ENCODE measurements around the gene CDH18.

Gene CDH18

DNA sequence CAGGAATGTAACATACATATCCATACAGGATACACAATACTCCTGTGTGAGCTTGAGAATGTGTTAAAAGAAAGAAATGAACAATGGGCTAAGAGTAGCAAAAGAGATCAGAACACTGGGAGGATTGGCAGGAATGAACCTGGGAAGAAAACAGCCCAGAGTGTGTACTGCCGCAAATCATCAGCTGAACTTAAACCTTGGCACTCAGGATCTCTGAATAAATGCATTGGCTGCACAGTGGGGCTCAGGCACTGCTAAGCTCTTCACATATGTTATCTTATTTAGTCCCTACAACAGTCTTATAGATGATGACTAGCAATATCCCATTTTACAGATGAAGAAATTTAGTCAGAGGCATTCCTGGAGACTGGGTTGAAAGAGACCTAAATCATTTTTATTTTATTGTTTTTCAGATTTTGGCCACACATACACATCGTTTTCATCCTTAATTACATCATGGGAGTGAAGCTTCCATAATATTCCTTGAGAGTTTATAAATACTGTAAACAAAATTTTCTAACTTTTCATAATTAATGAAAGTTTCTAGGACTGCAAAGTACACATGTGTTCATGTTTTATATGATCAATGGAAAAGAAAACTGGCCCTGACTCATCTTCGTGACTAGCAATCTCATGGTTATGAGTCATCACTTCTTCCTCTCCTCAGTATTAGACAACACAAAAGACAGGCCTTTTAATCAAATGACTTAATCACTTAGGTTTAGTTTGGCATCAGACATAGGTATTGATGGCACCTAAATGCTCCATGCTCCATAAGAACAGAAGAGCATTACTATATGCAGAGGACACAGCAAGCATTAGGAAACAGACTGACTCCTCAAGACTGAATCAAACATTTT, 59.2 kb downstream of the CDH18 start:
- DNase-seq (ENCODE audit: low read depth) = no peak

DNA sequence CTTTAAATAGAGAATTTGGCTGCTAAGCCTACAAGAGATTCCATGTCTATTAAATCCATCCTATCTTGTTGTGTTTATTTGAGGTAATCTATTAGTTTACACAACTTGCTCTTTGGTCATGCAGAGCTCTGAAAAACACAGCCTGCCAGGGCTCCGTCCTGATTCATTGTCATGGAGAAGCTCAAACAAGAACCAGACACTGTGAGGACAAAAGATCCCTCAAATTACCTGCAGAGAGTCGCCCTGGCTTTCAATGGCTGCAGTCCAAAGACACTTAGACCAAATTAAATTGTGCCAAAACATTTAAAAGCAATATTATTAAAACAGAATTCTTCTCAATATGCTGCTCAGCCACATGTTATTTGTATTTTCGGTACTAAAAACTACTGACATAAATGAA, 60.1 kb downstream of the CDH18 start:
- no peak for DNase-seq (ENCODE audit: low read depth)

DNA sequence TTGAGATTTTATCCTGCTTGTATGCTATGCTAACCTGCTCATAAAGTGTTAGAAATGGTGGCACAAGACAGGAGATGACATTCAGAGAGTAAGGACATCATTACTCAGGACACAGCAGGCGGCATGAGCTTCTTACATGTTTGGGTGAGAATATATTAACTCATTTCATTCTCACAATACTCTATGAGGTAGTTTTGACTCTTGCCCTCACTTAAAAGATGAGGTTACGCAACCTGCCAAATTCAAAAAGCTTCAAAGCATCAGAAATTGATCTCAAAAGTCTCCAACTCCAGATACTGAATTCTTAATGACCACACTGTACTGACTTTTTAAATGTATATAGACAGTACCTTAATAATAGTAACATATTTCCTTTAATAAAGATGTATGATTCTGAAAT, 60.8 kb downstream of the CDH18 start:
- no peak for DNase-seq (ENCODE audit: low read depth)

DNA sequence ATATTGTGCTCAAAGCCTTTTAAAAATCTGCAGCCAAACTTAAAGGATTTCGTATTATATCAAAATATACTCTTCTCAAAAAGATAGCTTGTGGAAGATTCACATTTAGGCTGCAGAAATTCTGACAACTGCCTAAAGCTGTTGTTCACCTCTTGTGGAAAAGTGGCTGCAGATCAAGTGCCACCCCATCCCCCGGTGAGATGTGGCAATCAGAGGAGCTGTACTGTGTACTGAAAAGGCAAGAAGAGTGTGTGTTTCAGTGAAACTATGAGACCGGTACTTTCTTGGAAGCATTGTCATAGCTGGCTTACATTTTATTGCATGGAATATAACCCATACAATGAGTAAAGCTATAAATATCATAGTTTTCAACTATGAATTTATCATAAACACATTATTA, 64.3 kb downstream of the CDH18 start:
- no peak for DNase-seq (ENCODE audit: low read depth)

DNA sequence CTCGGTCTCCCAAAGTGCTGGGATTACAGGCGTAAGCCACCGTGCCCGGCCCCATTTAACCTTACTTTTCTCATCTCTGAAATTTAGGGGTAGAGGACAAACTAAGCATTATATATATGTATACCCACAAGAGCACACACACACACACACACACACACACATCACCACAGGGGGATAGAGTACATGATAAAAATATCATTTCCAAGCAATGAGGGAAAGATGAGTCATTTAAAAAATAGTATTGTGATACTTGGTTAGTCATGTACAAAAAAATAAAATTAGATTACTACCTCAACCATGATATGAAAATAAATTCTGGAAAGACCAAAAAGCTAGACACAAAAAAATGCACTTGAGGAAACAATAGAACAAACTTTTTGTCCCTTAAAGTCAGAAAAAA, 67.2 kb downstream of the CDH18 start:
- DNase-seq (ENCODE audit: low read depth) = no peak

DNA sequence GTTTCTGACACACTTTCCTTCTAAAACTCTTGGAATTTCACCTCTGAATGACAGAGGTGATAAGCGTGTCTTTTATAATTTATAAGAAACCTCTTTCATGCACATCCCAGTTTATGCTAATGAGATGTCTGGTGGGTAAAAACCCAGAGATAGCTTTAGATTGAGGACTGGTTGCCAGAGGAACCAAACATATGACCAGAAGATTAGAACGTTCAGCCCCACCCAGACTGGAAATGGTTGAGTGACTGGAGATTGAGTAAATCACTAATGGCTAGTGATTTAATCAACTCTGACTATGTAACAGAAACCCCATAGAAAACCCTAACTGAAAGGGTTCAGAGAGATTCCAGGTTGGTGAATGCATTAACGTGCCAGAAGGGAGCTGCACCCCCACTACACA, 69.2 kb downstream of the CDH18 start:
- no peak for DNase-seq (ENCODE audit: low read depth)

DNA sequence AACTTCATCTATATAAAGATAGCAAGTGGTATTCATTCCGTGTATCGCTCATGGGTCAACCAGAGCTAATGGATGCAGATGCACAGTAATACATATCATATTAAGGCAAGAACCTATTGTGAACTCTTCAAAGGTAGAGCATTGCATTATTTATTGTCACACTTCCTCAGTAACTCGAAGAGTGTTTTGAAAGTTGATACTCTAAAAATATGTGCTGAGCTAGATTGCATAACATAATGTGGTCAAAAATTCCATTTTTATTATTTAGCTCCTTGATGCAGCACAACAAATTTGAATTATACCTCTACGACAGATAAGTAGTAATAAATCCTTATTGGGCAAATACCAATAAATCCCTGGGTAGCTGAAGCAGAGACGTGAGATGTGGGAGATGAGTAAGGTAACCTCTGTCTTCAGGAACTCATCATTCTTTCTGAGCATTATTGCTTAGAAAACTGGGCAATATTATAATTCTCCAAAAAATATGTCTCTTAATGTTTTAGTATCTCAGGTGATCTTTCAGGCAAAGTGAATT, 70.3 kb downstream of the CDH18 start:
- no peak for DNase-seq (ENCODE audit: low read depth)

DNA sequence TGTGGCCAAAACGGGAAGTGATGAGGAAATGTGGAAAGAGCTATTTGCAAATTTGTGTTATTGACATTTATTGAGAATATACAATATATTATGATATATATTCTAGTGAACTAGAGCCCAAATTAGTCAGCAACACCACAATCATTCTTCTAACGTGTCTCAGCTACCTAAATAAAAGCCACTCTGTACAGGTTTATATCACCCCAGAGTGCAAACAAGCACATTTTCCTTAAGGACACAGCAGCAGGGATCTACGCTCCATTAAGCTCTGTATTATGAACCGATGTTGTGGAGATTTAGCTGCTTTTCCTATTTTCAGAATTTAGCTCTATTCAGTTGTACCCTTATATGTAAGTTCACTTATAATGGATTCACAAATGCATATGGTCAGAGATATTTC, 77.9 kb downstream of the CDH18 start:
- no peak for DNase-seq (ENCODE audit: low read depth)

DNA sequence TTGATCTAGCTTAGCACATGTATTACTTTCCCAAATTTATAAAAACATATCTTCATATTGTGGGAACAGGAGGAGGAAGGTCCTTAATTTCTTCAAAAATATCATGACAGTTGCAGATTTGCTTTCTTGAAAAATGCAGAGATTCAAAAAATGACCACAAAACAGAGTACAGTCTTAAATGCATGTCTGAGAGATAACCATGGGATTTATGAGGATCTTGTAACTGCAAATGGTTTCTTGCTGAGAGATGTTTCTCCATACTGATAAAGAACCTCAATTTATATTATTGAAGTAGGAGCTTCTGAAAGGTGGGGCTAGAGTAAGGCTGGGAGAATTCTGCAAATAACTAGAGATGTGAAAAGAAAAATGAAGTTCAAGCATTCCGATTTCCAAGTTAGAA, 83.2 kb downstream of the CDH18 start:
- no peak for DNase-seq (ENCODE audit: low read depth)

DNA sequence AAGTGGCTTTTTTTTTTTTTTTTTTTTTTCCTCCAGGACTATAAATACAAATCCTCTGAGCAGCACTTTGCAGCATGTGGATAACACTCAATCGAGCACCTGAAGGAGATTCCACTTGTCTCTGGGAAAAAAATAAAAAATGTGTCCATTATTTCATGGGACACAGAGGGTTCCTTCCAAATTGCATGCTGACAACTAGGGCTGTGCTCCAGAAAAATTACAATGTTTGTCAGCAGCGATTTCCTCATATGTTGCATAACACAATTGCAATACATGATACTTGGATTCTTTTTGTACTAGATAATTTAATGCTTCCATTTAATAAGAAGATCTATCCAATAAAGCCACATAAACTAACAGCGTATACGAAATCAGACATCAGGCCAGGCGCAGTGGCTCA, 84.4 kb downstream of the CDH18 start:
- no peak for DNase-seq (ENCODE audit: low read depth)

DNA sequence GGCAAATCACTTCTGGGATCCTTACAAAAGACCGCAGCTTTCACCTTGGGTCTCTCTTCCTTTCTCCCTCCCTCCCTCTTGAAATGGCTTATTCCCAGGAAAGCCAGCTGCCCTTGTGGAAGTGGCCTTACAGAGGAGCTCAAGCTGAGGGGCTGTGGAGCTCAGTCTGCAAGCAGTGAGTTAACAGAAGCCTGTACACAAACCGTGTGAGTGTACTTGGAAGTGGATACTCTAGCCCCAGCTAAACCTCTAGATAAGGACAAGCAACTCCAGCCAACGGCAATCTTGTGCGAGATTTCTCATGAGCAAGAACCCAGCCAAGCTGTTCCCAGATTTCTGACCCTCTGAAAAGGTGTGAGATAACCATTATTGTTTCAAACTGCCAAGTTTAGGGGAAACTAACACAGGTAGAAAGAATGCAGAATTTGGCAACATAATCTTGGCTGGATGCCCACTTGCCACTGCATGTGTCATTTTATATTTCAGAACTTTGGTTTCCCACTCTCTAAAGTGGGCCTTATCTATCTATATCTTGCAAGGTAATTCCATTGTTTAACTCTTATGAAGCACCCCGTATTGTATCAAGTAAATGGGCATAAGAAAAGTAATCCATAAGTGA, 85.6 kb downstream of the CDH18 start:
- DNase-seq (ENCODE audit: low read depth) = no peak

DNA sequence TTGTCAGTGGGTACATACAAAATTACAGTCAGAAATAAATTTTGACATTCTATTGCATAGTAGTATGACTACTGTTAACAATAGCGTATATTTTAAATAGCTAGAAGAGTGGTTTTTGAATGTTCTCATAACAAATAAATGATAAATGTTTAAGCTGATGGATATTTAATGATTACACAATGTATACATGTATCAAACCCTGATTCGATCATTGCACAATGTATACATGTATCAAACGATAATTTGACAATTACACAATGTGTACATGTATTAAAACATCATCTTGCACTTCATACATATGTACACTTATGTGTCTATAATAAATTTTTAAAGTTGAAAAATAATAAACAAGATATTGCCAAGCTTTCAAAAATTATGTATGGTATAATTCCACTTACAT, 87.7 kb downstream of the CDH18 start:
- no peak for DNase-seq (ENCODE audit: low read depth)

DNA sequence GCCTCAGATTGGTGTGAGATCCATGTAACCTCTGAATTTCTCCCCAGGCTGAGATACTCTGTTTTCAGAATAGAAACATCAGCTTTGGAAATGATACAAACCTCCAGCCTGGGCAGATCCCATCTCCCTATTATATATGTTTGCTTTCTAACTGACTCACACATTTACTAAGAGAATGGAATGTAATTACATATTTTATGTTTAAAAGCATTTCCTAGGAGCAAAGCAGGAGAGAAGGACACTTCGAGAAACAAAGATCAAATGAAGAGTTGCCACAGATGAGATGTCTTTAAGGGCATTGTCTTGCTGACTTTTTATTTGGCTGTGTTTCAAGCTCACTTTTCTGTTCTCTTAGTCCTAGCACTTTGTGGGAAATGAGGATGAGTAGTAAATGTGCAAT, 96.3 kb downstream of the CDH18 start:
- DNase-seq (ENCODE audit: low read depth) = no peak

DNA sequence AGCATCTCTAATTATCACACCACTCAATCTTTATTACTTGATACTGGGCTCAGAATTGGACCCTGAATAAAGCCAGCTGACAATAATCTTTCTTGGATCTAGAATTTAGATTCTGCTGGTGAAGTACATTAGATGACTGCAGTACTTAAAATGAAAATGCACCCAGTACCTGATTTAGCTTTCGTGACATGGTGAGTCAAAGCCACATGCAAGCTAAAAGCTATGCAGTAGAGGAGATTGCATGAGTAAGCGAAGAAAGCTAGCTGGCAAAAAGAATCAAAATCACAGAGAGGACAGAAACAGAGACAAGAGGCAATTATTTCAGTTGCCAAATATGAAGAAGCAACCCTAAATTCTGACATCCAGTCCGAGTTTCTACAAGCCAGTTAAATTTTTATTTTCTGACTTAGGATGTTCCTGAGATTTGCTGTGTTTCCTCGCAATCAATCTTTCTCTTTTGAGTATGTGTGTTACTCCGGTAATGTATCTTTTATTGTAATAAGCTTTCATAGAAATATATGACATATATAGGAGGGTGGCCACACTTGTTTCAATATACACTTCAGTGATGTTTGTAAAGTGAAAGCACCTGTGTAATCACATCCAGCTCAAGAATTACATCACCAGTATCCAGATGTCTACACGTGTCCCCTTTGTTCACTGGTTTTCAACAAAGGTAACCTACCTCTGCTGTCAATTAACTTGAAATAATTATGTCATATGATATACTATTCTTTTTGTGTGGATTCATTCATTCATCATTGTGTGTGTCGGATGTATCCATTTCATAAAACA, 101.7 kb downstream of the CDH18 start:
- DNase-seq (ENCODE audit: low read depth) = no peak

DNA sequence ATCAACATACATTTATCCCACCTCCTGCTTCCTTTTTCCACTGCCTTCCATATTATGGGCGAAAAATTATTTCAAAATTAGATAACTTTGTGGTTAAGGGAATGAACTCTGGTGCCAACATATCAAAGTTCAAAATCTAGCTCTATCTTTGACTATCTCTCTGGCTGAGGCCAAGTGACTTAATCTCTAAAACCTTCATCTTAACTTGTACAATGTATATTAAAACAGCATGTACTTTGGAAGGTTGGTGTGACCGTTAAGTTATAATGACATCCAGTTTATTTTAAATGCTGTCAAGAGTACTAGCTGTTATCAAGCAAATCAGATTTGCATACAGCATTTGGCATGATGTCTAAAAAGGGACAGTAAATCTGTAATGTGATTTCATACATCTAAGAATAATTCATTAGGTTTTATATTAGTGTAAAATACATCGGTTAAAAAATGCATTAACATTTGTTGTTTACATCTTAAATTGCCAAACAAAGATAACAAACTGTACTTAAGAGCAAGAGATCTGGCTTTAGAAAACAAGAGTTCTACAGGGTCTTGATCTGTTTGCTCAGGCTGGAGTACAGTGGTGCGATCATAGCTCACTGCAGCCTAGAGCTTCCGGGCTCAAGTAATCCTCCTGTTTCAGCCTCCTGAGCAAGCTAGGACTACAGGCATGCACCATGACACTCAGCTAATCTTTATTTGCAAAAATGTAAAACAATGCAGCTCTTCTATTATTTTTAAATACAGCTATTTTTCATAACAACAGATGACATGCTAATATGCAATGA, 102.8 kb downstream of the CDH18 start:
- no peak for DNase-seq (ENCODE audit: low read depth)

DNA sequence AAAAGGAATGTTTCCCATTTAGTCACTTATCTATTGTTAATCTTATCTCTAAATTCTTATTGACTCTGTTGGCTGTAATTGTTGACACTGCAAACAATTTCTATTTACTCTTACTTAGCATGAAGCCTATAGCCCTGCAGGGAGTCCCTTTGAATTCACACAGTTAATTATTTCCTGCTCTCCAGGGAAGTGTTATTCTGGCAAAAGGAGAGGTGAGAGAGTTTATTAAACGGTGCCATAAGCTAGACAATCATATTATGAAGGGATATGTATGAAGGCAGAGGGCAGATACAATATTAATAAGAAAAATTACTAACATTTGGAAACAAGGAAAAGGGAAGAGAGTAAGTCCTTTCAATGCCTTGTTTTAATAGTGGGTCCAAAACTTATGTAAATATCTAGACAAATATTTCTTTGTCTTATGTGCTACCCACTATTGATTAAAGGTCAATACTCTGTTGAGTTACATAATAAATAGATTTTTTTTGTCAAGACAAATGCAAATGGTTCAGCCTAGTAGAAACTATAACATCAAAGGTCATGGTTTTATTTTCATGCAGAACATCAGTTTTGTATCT, 107.1 kb downstream of the CDH18 start:
- DNase-seq (ENCODE audit: low read depth) = no peak

DNA sequence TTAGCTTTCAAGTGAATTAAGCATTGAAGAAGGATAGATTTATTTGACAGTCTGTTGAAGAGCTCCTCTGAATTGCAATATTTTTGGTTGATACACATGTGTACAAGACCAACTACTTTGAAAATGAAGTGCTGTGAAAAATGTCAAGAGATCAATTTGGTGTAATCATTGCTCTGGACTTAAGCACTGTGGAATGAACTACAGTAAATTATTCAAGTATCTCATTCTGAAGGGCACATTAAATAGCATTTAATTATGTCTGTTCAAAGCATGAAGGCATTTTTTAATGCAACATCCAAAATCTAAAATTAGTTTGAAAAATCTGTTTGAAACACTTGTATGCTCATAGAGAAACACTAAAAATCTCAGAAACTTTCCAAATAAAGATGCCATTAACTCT, 107.5 kb downstream of the CDH18 start:
- DNase-seq (ENCODE audit: low read depth) = no peak

DNA sequence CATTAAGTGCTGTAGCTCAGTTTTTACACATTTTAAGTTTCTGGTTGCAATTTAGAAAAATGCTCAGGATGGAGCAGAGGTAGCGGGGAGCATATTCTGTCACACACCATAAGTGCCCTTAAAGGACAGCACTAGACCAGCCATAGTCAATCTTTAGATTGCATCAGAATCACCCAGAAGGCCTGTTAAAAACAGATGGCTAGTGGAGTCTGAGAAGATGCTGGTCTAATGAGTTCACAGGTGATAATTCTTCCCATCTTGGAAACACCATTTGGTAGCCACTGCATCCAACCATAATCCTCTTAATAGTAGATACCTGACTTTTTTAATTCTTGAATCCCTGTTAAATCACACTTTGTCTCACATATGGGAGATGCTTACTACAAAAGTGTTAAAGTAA, 113.2 kb downstream of the CDH18 start:
- DNase-seq (ENCODE audit: low read depth) = no peak

DNA sequence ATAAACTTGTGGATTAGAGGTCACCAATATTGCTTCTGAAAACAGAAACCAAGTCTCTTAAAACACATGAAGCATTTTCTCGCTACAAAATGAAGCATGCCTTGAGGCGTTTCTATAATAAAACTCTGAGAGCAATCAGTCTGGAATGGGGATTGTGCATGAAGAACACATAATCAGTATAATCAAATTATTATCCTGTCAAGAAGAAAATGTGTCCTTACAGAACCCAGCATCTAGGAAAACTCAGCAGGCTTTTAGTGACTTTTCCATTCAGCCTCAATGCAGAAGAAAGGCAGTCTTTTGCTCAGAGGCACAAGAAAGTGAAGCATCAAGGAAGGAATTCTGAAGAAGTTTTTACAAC, 121.9 kb downstream of the CDH18 start:
- no peak for DNase-seq (ENCODE audit: low read depth)

DNA sequence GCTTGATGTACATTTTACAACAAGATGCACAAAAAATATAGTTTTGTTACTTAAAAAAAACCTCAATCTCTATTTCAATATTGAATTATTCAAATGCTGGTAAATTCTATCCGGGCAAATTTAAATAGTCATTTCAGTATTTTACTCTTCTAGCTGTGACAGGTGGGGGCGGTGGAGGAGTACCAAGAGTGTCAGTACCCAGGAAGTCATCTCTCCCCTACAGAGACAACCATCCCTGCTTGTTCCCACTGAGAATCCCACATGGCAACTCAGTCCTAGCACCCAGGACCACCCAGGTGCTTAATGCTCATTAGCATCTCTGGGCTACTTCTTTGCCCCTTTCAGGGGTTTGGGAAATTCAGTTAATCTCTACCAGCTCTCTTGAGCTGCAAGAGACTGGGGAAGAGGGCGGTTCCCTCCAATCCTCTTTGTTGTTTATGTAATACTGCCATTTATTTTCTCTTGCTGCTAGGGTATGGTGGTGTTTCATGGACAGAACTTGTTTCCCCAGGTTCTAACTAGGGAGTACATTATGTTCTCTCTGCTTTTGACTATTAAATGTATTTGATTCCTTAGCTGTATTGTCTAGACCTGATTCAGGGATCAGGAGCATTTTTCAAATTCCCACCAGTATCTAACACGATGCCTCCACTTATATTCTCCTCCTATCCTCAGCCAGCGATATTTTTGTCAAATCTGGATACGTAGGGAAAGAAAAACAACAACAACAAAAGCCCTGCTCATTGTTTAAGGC, 122.5 kb downstream of the CDH18 start:
- DNase-seq (ENCODE audit: low read depth) = no peak

DNA sequence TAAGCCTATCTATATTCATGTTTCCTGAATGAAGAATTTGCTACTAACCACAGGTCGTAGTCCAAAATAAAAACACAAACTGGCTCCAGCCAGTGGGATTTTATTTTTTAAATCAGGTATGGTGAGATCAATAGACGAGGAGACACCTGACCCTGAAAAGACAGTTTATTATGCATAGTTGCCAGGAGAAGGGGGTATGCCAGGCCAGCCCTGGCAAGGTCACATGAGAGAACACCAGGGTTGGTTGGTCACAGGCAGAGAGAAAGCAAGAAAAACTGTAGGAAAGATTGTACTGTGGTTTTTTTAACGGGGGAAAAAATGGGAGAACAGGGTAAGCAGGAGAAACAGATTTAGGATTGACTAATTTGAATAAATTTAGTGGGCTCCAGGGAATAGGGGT, 125.3 kb downstream of the CDH18 start:
- no peak for DNase-seq (ENCODE audit: low read depth)
